Activated CD8-positive, alpha-beta memory T cell treated with anti-CD3 and anti-CD28 coated beads, Interleukin-2, amount 50 U/mL, for 4 hours (primary cell): ENCODE measurements around the gene ELP1.
"Not testable (repeated sequence)": the region's sequence is repeated elsewhere in the genome, so short reads cannot be mapped to it uniquely, and the experiment has no call there.

Source experiments
- DNase-seq: peaks from one replicate; pipeline ENCODE4 v3.0.0-alpha.2; 2020

ELP1 gene

DNA sequence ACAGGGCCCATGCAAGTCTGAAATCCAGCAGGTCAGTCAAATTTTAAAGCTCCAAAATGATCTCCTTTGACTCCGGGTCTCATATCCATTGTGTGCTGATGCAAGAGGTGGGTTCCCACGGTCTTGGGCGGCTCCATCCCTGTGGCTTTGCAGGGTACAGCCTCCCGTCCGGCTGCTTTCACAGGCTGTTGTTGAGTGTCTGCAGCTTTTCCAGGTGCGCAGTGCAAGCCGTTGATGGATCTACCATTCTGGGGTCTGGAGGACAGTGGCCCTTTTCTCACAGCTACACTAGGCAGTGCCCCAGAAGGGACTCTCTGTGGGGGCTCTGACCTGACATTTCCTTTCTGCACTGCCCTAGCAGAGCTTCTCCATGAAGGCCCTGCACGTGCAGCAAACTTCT is 85.6 kb downstream of the ELP1 start:
- not testable (repeated sequence) for DNase-seq

GRCh38 chr9:108845947-108846346 is 88.0 kb downstream of the ELP1 start:
- DNase-seq = no peak

GRCh38 chr9:108845507-108845906 is 88.4 kb downstream of the ELP1 start:
- no peak for DNase-seq

GRCh38 chr9:108844856-108845255 is 89.1 kb downstream of the ELP1 start:
- no peak for DNase-seq

GRCh38 chr9:108844391-108844790 is 89.5 kb downstream of the ELP1 start:
- no peak for DNase-seq

DNA sequence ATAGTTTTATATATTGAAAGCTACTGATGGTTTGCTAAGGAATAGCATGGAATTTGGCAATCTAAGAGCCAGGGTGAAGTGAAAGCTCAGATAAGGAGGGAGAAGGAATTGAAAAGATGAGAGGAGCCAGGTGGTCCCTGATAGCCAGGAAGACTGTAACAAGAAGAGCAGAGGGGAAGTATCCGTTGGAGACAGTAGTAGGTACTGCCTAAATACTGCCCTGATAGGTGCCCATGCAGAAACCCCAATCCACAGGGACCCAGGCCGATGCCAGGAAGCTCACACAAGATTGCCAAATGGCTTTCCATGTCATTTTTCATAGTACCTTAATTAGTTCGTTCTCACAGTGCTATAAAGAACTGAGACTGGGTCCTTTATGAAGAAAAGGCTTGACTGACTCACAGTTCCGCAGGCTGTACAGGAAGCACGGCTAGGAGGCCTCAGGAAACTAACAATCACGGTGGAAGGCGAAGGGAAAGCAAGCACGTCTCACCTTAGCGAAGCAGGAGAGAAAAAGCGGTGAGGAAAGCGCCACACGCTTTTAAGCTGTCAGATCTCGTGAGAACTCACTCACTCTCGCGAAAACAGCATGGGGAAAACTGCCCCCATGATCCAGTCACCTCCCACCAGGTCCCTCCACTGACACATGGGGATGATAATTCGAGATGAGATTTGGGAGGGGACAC is 91.2 kb downstream of the ELP1 start:
- no peak for DNase-seq

DNA sequence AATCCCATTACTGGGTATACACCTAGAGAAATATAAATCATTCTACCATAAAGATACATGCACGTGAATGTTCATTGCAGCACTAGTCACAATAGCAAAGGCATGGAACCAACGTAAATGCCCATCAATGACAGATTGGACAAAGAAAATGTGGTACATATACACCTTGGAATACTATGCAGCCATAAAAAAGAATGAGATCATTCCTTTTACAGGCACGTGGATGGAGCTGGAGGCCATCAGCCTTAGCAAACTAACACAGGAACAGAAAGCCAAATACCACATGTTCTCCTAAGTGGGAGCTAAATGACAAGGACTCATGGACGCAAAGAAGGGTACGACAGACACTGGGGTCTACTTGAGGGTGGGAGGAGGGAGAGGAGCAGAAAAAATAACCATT is 94.4 kb downstream of the ELP1 start:
- DNase-seq = not testable (repeated sequence)

- DNase-seq = no peak
Observed at GRCh38 chr9:108838017-108838416, 95.9 kb downstream of the ELP1 start.

- no peak for DNase-seq
Observed at GRCh38 chr9:108837530-108837929, 96.4 kb downstream of the ELP1 start.

DNA sequence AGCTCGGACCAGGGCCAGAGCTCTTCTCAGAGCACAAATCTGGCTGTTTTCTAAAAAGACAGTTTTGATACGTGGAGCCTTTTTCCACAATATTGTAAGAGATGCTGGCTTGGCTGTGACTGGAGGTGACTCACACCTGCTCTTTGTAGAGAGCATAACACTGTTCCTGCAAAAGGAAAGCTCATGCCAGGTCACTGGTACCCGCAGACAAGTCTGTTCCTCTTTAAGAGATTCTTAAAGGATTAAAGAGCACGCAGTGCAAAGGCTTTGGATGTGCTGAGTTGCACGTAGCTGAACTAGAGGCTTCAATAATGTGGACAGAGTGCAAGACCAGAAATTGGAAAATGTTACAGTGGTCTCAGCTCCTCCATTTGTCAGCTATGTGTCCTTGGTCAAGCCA is 97.1 kb downstream of the ELP1 start:
- DNase-seq = no peak

GRCh38 chr9:108836319-108836718 is 97.6 kb downstream of the ELP1 start:
- no peak for DNase-seq

GRCh38 chr9:108835831-108836230 is 98.1 kb downstream of the ELP1 start:
- no peak for DNase-seq

GRCh38 chr9:108834959-108835665 is 98.8 kb downstream of the ELP1 start:
- no peak for DNase-seq

- DNase-seq = no peak
Observed at GRCh38 chr9:108832179-108832500, 101.8 kb downstream of the ELP1 start.

- DNase-seq = no peak
Observed at GRCh38 chr9:108831496-108832178, 102.3 kb downstream of the ELP1 start.

- no peak for DNase-seq
Observed at GRCh38 chr9:108830272-108830671, 103.7 kb downstream of the ELP1 start.

- no peak for DNase-seq
Observed at GRCh38 chr9:108823829-108824228, 110.1 kb downstream of the ELP1 start.
